HUES48 (cell line): ENCODE results near the gene NUP93.
"Not testable (repeated sequence)": the region's sequence is repeated elsewhere in the genome, so short reads cannot be mapped to it uniquely, and the experiment has no call there.

Experiments used
- H3K27ac ChIP-seq: one replicate; pipeline ENCODE4 v1.7.0; 2013; ENCODE audit warnings: low read depth, low read length, inconsistent platforms
- H3K27me3 ChIP-seq: 2 replicates; pipeline ENCODE4 v1.6.1; 2013; ENCODE audit warnings: mild to moderate bottlenecking, low read length; ENCODE audit not compliant: control insufficient read depth, insufficient read depth
- H3K36me3 ChIP-seq: 2 replicates; pipeline ENCODE4 v1.6.1; 2013; ENCODE audit warnings: low read length; ENCODE audit not compliant: control insufficient read depth, insufficient read depth
- H3K4me1 ChIP-seq: 2 replicates; pipeline ENCODE4 v1.6.1; 2013; ENCODE audit warnings: mild to moderate bottlenecking, low read length; ENCODE audit not compliant: control insufficient read depth, insufficient read depth
- H3K4me3 ChIP-seq: 2 replicates; pipeline ENCODE4 v1.5.1; 2013; ENCODE audit warnings: mild to moderate bottlenecking, low read depth, low read length
- H3K9ac ChIP-seq: 2 replicates; pipeline ENCODE4 v1.6.1; 2013; ENCODE audit warnings: mild to moderate bottlenecking, low read depth, low read length, moderate library complexity
- H3K9me3 ChIP-seq: 2 replicates; pipeline ENCODE4 v1.6.1; 2013; ENCODE audit warnings: low read length; ENCODE audit not compliant: control insufficient read depth, insufficient read depth

NUP93 gene

DNA sequence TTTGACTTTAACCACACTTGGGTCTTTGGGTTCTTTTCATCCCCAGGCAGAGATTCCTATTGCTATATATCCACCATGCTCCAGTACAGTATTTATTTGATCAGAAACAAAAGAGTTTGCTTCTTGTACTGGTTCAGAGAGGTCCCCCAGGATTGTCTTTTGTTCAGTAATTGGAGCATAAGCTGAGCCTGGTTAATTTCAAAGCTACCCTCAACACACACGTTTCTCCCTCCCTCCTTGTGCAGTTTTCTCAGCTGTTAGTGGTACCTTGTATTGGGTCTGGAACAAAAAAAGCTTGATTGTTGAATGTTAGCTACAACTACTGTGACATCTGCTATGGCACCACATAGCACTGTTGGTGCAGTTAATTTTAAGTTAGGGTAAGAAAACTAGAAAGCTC lies 50.0 kb downstream of the NUP93 start:
- Histone ChIP-seq H3K4me3 (no peak overlapping the region), H3K4me1 (peaks cover 50% of the 10 kb centered on the region), H3K27me3 (no peaks in the 10 kb centered on the region), H3K9ac (no peak overlapping the region), H3K9me3 (no peaks in the 10 kb centered on the region), H3K27ac (no peak overlapping the region), H3K36me3 (no peaks in the 10 kb centered on the region)

DNA sequence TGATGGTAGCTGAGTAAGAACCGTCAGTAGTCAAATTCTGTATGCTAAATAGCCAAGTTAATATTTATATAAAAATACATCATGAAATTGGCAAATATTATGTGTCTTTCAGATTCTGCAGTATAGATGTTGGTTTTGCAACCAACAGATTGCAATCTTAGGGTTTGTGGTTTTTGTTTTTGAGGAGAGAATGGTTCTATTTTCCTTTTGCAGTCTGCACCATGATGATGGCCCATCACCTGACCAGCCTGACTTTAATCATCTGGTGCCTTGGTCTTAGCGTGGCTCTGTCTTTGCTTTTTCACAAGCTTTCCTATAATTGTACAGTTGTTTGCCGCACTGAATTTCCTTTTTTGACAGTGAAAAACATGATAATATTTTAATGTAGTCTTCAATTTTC lies 50.7 kb downstream of the NUP93 start:
- no peaks in the 10 kb centered on the region for H3K36me3 ChIP-seq
- H3K4me1 ChIP-seq: peaks cover 51% of the 10 kb centered on the region
- no peak overlapping the region for H3K9ac ChIP-seq
- H3K9me3 ChIP-seq: no peaks in the 10 kb centered on the region
- no peak overlapping the region for H3K4me3 ChIP-seq
- H3K27ac ChIP-seq: no peak overlapping the region
- H3K27me3 ChIP-seq: no peaks in the 10 kb centered on the region

DNA sequence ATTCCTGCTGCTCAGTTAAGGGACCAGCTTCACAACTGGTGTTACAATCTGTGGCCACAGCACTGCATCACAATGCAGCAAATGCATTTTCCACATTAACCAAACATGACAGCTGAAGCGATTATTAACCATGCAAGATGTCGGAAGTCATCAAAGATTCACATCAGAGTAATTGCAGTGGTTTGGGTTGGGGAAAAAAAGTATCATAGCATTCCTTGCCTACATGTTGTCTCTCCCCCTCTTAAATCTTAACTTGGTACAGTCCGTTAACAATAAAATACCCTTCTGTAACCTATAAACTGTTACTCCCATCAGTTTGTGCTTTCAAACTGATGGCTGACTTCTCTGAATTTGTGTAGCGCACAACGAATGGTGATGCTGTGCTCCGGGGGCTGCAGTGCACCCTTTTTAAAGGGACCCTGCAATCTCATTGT lies 51.6 kb downstream of the NUP93 start:
- no peak overlapping the region for H3K9ac ChIP-seq
- H3K36me3 ChIP-seq: no peaks in the 10 kb centered on the region
- H3K27ac ChIP-seq: peak overlapping the region; percentile 56
- no peaks in the 10 kb centered on the region for H3K9me3 ChIP-seq
- H3K4me1 ChIP-seq: peaks cover 54% of the 10 kb centered on the region
- H3K4me3 ChIP-seq: 0 out of 2 replicates have a peak overlapping the region, but pooled peaks have one; percentile 1
- no peaks in the 10 kb centered on the region for H3K27me3 ChIP-seq

DNA sequence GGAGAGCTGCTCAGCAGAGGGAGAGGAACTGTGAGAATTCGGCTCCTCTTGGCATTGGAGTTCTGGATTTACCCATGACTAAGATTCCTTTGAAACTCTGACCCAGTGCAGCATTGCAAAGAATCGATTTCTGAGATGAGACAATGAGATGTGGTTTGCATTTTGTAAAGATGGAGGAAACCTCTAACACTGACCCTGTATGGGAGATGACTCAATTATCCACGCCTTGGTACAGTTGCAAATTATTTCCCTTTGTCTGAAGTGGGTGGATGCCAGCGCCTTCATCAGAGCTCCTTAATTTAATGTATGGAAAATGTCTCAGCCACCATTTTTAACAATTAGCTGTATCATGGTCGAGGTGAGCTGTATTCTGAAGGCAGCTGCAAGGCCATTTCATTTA lies 53.4 kb downstream of the NUP93 start:
- no peaks in the 10 kb centered on the region for H3K27me3 ChIP-seq
- no peaks in the 10 kb centered on the region for H3K36me3 ChIP-seq
- no peak overlapping the region for H3K9ac ChIP-seq
- no peak overlapping the region for H3K4me3 ChIP-seq
- peak overlapping the region; percentile 46 for H3K27ac ChIP-seq
- peaks cover 72% of the 10 kb centered on the region for H3K4me1 ChIP-seq
- H3K9me3 ChIP-seq: no peaks in the 10 kb centered on the region

DNA sequence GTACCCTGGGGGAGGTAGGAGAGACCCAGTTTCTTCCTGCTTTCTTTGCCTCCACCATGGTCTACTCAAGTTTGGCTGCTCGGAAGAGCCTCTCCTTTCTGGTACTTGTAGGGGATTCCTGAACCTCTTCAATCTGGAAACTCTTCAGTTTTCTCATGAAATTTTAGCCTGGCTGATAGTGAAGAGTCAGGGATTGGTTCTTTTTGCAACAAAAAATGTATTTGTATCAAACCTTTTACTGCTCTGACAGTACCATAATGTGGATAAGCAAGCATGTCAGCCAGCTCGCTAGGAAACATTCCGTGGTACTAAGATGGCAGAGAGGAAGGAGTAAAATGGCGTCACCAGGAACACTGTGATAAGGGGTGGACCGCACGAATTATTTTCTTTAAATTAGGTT lies 55.4 kb downstream of the NUP93 start:
- Histone ChIP-seq H3K9ac (no peak overlapping the region), H3K4me3 (no peak overlapping the region), H3K27me3 (no peaks in the 10 kb centered on the region), H3K9me3 (no peaks in the 10 kb centered on the region), H3K4me1 (peaks cover 67% of the 10 kb centered on the region), H3K27ac (no peak overlapping the region), H3K36me3 (no peaks in the 10 kb centered on the region)

DNA sequence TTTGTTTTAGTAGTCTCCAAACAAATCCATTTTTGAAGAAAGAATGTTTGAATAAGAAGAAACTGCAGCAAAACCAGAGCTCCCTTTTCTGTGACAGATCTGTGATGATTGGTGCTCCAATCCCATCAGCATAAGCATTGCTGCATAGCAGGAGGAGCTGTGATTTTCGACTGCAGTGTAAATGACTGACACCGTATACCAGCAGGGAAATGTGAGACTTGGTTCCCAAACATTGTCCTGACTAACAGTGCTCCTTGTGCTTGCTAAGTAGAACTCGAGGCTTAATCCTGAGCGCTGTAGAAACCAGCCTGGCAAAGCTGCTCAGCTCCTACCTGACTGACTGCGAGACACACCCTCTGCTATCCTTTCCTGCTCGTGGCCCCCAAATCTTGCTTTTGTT lies 57.2 kb downstream of the NUP93 start:
- H3K4me1 ChIP-seq: peaks cover 52% of the 10 kb centered on the region

DNA sequence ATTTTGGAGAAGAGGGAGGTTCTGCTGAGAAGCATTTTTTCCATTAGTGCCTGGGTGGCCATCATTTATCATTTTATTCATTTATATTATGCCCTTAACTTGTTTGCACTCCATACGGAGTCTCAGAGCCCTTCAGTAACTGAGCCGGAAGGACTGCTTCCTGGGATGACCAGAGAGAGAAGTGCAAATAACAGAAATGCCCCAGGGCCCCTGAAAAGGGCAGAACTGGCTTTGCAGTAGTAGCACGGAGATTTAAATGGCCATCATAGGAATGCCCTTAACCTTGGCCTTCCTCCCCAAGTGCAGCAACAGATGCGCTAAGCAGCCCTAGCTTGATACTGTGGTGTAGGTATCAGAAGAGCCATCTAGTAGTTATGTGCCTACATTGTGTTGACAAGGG lies 58.5 kb downstream of the NUP93 start:
- Histone ChIP-seq H3K9me3 (no peaks in the 10 kb centered on the region), H3K4me3 (no peak overlapping the region), H3K27ac (no peak overlapping the region), H3K27me3 (no peaks in the 10 kb centered on the region), H3K9ac (no peak overlapping the region), H3K4me1 (peaks cover 44% of the 10 kb centered on the region), H3K36me3 (no peaks in the 10 kb centered on the region)

More for the DNA sequence above, 57.2 kb downstream of the NUP93 start:
- Histone ChIP-seq H3K4me3 (no peak overlapping the region), H3K9me3 (no peaks in the 10 kb centered on the region), H3K27ac (no peak overlapping the region), H3K9ac (no peak overlapping the region), H3K27me3 (no peaks in the 10 kb centered on the region), H3K36me3 (no peaks in the 10 kb centered on the region)

DNA sequence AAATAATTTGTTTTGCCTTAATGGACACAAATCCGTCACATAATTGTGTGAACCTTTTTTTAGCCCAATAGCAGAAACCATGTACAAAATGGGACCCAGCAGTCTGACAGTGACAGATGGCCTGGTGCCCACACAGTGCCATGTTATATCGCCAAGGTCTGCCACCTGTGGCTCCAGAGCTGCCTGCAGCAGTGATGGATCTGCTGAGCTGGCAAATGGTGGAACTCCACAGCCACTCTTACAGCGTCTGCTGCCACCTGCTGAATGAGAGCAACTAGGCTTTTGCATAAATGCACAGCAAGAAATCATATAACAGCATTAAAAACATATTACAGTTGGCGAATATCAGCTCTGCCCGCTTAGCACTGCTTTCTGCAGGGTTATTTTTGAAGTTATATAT lies 59.4 kb downstream of the NUP93 start:
- Histone ChIP-seq H3K4me3 (no peak overlapping the region), H3K36me3 (no peaks in the 10 kb centered on the region), H3K27me3 (no peaks in the 10 kb centered on the region), H3K27ac (no peak overlapping the region), H3K4me1 (peaks cover 42% of the 10 kb centered on the region), H3K9me3 (no peaks in the 10 kb centered on the region), H3K9ac (no peak overlapping the region)

DNA sequence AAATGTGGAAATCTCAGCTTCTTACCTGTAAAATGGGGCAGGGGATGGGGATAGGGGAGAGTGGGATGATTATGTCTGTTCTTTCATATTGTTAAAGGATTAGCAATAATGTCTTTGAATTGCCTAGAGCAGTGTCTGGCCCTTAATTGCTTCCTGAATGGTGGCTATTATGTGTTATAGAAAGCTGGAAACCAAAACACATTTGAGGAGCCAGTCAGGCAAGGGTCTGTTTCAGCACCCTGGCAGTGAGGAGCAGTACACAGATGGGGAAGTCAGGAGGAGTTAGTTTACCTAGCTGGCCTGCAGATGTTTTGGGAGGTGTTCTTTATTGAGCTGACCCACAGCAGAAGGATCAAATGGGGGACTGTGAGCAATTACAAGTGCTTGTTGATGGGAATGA lies 63.0 kb downstream of the NUP93 start:
- H3K27me3 ChIP-seq: no peaks in the 10 kb centered on the region
- no peak overlapping the region for H3K9ac ChIP-seq
- H3K4me1 ChIP-seq: peaks cover 13% of the 10 kb centered on the region
- no peak overlapping the region for H3K4me3 ChIP-seq
- H3K36me3 ChIP-seq: no peaks in the 10 kb centered on the region
- H3K27ac ChIP-seq: no peak overlapping the region
- H3K9me3 ChIP-seq: no peaks in the 10 kb centered on the region

DNA sequence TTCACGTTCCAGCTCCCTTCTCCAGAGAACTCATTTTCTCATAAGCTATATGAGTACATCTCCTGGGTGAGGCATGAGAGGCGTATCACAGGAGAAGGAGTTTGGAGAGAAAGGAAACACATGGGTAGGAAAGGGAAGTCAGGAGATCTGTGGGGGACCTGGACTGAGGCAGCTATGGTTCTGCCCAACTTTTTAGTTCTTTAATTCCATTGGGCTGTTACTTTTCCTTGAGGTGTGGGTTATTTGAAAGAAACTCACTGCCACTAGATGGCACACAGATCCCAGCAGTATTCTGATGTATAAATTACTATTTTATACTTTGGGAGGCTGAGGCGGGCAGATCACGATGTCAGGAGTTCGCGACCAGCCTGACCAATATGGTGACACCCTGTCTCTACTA lies 63.6 kb downstream of the NUP93 start:
- no peaks in the 10 kb centered on the region for H3K36me3 ChIP-seq
- H3K9ac ChIP-seq: no peak overlapping the region
- H3K27ac ChIP-seq: no peak overlapping the region
- no peaks in the 10 kb centered on the region for H3K9me3 ChIP-seq
- peaks cover 9% of the 10 kb centered on the region for H3K4me1 ChIP-seq
- H3K27me3 ChIP-seq: no peaks in the 10 kb centered on the region
- H3K4me3 ChIP-seq: no peak overlapping the region

DNA sequence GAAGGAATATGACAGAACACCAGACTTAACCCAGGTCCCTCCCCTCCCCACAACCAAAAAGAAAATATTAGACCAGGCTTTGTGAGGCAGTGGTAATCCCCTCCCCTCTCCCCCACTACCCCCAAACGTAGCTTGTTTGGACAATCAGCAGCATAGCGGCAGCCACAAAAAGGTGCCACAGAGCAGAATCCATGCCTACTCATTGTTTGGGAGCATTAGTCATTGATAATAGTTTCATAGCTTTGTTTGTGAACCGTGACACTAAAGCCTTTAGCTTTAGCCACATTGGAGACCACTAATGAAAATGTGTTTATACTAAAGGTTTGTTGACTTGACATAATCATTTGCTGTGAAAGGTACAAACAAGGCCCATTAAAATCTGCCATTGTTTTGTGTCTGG lies 65.1 kb downstream of the NUP93 start:
- Histone ChIP-seq H3K27me3 (no peaks in the 10 kb centered on the region), H3K4me1 (peaks cover 9% of the 10 kb centered on the region), H3K9me3 (no peaks in the 10 kb centered on the region), H3K9ac (no peak overlapping the region), H3K4me3 (no peak overlapping the region), H3K36me3 (peaks cover 7% of the 10 kb centered on the region; the same call in 1 of the 2 replicates), H3K27ac (no peak overlapping the region)

DNA sequence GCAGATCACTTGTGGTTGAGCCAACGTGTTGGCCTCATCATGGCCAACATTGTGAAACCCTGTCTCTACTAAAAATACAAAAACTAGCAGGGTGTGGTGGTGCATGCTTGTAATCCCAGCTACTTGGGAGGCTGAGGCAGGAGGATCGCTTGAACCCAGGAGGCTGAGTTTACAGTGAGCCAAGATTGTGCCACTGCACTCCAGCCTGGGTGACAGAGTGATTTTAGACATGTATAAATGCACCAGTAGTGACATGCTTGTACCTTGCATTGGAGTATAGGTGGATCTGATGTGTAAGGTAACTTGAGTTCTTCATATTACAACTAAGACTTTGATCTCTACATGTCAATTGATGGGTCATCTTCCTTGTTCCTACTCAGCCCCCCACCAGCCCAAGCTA lies 67.1 kb downstream of the NUP93 start:
- not testable (repeated sequence) for H3K4me1 ChIP-seq, H3K9me3 ChIP-seq, H3K36me3 ChIP-seq, H3K4me3 ChIP-seq, H3K27me3 ChIP-seq, H3K27ac ChIP-seq, H3K9ac ChIP-seq
